Epithelial cell of esophagus (primary cell): ENCODE results near the gene TBX3.

ENCODE experiments used
- DNase-seq: peaks from one replicate; pipeline ENCODE4 v3.0.0; 2010; ENCODE audit warnings: low read depth
- H3K4me3 ChIP-seq: 2 replicates; pipeline ENCODE4 v1.5.1; 2011; ENCODE audit warnings: mild to moderate bottlenecking, low read length, control low read depth
- TF ChIP-seq, protein P1 (sequence below): IDR thresholded peaks from 2 replicates; pipeline ENCODE4 v1.5.1; 2011; ENCODE audit warnings: low read depth, mild to moderate bottlenecking, low read length, control low read depth, inconsistent platforms; ENCODE audit not compliant: insufficient read depth; ENCODE audit errors: missing control alignments

Gene TBX3

DNA sequence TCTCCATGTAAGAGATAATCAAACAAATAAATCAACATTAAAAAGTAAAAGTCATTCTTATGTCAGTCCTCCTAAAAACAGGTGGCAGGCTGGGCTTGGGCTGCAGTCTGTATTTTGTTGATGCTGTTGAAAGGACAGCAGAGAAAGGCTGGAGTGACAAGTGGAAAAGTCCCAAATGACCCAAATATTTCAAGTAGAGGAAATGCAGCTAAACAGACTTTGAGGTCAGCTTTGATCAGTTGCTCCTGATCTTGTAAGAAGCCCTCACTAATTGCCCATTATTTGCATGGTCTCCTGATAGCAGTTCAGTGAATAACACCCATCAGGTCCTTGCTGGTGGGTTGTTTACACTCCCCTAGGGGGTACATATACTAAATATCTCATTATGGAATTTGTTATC lies 24.9 kb downstream of the TBX3 start:
- DNase-seq = no peak
- no peak overlapping the region for H3K4me3 ChIP-seq
- TF ChIP-seq, protein P1, sequence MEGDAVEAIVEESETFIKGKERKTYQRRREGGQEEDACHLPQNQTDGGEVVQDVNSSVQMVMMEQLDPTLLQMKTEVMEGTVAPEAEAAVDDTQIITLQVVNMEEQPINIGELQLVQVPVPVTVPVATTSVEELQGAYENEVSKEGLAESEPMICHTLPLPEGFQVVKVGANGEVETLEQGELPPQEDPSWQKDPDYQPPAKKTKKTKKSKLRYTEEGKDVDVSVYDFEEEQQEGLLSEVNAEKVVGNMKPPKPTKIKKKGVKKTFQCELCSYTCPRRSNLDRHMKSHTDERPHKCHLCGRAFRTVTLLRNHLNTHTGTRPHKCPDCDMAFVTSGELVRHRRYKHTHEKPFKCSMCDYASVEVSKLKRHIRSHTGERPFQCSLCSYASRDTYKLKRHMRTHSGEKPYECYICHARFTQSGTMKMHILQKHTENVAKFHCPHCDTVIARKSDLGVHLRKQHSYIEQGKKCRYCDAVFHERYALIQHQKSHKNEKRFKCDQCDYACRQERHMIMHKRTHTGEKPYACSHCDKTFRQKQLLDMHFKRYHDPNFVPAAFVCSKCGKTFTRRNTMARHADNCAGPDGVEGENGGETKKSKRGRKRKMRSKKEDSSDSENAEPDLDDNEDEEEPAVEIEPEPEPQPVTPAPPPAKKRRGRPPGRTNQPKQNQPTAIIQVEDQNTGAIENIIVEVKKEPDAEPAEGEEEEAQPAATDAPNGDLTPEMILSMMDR = no peak

DNA sequence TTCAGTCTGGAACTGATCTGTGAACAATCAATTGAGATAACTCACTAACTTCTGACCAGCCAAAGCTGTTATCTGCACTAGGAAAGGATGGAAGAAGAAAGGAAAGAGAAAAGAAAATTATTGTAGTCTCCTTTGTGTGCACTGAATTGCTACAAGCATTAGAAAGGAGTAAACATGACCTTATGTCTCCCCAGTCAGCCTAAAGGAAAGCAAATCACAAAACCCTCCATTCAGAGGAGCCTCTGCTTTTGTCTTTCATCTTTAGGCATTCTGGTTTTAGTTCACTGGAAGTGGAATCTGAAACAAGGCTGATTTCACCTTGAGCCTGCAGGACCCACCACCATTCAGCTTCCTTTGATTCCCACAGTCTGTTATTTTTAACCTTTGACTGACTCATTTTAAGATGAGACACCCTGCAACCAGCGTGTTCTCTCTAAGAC lies 26.0 kb downstream of the TBX3 start:
- TF ChIP-seq, protein P1 = no peak
- no peak overlapping the region for H3K4me3 ChIP-seq
- DNase-seq = no peak

DNA sequence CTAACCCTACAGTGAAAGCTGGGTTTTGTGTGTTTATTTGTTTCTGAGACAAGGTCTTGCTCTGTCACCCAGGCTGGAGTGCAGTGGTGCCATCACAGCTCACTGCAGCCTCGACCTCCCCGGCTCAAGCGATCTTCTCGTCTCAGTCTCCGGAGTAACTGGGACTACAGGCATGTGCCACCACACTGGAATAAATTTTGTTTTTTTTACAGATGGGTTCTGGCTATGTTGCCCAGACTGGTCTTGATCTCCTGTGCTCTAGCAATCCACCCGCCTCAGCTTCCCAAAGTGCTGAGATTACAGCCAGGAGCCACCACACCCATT lies 26.4 kb downstream of the TBX3 start:
- TF ChIP-seq, protein P1 = no peak
- no peak overlapping the region for H3K4me3 ChIP-seq

GRCh38 chr12:114656906-114657596 lies 26.9 kb downstream of the TBX3 start:
- DNase-seq = no peak
- no peak overlapping the region for H3K4me3 ChIP-seq
- TF ChIP-seq, protein P1 = no peak

More for the DNA sequence above, 26.4 kb downstream of the TBX3 start:
- DNase-seq = no peak

DNA sequence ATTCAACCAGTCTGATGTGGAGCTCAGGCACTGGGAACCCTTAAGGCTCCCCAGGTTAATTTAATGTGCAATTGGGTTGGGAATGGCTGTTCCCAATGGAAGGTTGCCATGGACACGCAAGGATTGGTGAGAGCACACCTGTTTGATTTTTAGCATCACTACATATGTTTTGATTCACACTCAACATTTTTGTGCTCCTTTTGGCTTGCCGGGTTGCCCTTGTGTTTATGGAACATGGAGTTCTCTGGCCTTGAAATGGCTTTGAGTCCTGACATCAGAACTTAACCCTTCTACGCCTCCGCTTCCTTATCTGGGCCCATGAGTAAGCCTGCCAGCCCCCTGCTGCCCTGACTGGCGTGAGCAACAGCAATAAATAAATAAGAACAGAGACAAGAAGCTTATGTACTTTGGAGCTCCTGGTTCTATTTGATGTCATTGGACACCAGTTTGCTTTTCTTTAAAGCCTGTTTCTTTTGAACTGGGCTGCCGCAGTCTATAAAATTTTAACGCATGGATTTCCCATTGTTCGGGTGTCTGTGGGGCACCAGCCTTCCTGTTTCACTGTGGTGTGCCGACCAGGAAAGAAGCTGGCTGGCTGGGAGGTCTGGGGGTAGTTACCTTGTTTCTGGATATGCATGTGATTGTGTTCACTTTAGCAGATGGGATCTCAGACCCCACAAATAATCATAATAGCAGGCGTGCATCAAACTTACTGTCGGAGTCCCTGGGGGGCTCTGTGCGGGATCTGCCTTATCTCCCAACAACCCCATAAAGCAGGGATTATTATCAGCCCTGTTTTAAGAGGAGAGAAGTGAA lies 27.8 kb downstream of the TBX3 start:
- no peak overlapping the region for H3K4me3 ChIP-seq
- TF ChIP-seq, protein P1 = no peak
- no peak for DNase-seq

GRCh38 chr12:114649585-114649984 lies 34.4 kb downstream of the TBX3 start:
- TF ChIP-seq, protein P1 = no peak
- DNase-seq = no peak
- H3K4me3 ChIP-seq = no peak overlapping the region
